Left renal pelvis (tissue), 4 donors: ENCODE measurements around the gene VPS35. TPM values are rescaled to one million over a fixed set of nuclear protein-coding genes. Genes with fewer than 3 reads are reported as not detected.

Experiments
- DNase-seq, 4 donors: peaks; one replicate each; pipeline ENCODE4 v3.0.0-alpha.2; 2013; ENCODE audit warnings: low read depth in 4 of 4, low spot score in 3 of 4
- polyA plus RNA-seq, 4 donors: library from polyadenylated mRNA; unstranded; fragments of 120-200 nt; gene quantifications; one replicate each; pipeline ENCODE4 v1.2.1, GENCODE V29; 2013; ENCODE audit not compliant: insufficient read length in 4 of 4

Gene VPS35
- polyA plus RNA-seq, 4 donors: 102 to 163 (median 146) TPM

DNA sequence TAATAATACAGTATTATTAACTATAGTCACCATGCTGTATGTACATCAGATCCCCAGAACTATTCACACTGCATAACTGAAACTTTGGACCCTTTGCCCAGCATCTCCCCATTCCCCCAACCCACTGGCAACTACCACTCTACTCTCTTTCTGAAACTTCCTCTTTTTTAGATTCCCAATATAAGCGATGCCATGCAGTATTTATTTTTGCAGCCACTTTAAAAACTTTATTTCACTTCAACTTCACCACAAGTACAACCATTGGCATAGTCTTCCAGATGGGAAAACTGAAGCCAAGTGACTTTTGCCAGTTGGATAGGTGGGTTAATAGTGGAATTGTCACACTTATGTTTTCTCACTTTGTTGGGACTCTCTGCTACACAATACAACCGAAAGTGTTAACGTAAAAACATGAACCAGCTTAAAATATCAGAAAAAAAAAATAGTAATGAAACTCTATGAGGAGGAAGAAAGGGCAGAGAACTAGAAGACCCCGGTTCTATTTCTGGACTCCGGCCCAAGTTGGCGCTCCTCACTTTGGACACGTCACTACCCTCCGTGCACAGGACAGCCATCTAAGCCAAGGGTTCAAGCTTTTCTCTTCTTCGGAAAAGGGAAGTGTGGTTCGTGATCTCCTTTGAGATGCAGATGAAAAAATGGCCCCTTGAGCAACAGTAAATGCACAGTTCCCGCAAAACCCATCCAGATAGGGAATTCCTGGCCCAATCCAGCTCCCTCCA is 68.5 kb downstream of the VPS35 start:
- no peak for DNase-seq

GRCh38 chr16:46618516-46618915 is 70.5 kb downstream of the VPS35 start:
- no peak for DNase-seq

DNA sequence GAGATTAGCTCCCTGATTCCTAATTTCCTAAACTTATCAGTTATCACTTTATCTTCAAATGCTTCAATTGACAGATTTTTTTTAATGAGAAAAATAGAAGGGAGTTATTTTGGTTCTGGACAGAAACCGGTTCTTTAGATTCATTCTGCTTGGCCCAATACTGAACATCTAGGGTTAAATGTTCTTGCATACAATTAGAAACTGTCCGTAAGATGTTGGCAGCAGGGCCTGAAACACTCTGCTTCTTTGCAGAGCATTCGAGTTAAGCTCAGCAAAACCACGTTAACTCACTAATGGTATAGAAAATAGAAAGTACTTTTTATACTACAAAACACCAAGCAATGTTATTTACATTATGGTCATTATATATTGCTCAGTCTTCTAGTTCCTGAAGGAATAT is 75.0 kb downstream of the VPS35 start:
- no peak for DNase-seq

GRCh38 chr16:46613352-46613751 is 75.6 kb downstream of the VPS35 start:
- DNase-seq: no peak

GRCh38 chr16:46612121-46612520 is 76.9 kb downstream of the VPS35 start:
- no peak for DNase-seq

DNA sequence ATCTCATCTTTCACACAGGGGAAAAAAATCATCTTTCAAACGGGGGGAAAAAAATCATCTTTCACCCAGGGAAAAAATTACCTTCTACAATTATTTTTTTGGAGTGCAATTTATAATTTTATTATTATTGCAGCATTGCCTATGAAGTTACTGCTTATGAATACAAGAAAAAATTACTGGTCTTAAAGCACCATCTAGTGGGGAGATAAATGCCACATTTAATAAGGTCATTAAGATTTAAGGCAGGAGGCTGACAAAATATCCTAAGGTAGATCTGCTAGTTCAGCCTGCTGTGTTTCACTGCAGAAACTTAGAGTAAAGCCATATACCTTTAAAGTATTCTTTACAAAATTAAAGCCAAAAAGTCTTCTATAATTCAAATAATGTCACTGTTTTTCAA is 81.4 kb downstream of the VPS35 start:
- no peak for DNase-seq

- no peak for DNase-seq
These were observed 82.7 kb downstream of the VPS35 start for GRCh38 chr16:46606231-46606630.

Other genes with a start within 250 kb of the VPS35 start
- 10 to 100 TPM in 1 of 4 donors, 1 to 10 TPM in 3; 8.3 to 11.5 (median 9.2) TPM for gene SHCBP1, start 67.8 kb downstream of the VPS35 start, polyA plus RNA-seq
- gene ORC6, start 481 bp upstream of the VPS35 start, polyA plus RNA-seq: 10 to 100 TPM; 15.0 to 33.7 (median 20.1) TPM
- 1 to 10 TPM in 2 of 4 donors, under 1 TPM in 2; 0.14 to 1.3 (median 1.0) TPM for gene MYLK3, start 59.2 kb upstream of the VPS35 start, polyA plus RNA-seq
- 10 to 100 TPM; 20.3 to 36.7 (median 29.6) TPM for gene C16orf87, start 142.0 kb upstream of the VPS35 start, polyA plus RNA-seq
- 10 to 100 TPM; 11.9 to 36.3 (median 23.6) TPM for gene GPT2, start 195.2 kb upstream of the VPS35 start, polyA plus RNA-seq